ENCODE measurements around the gene BID. TPM values are rescaled to one million over a fixed set of nuclear protein-coding genes. Genes with fewer than 3 reads are reported as not detected.

BID gene
- polyA plus RNA-seq, 1 donor from 2014 or later: 88.6 TPM

GRCh38 chr22:17754233-17754925, 19.9 kb downstream of the BID start:
- no peak overlapping the region for H3K27ac ChIP-seq (ENCODE audit: low read length)
- H3K27me3 ChIP-seq (ENCODE audit: insufficient read depth, low read depth, low read length): no peaks in the 10 kb centered on the region
- H3K9me3 ChIP-seq (ENCODE audit: low read length): no peaks in the 10 kb centered on the region
- no peaks in the 10 kb centered on the region for H3K9me2 ChIP-seq (ENCODE audit: insufficient read depth, low read length)
- no peaks in the 10 kb centered on the region for H3K36me3 ChIP-seq (ENCODE audit: insufficient read depth, low read length)
- H3K4me3 ChIP-seq (ENCODE audit: low read length): no peak overlapping the region
- no peak overlapping the region for H3K9ac ChIP-seq (ENCODE audit: low read length)
- TF ChIP-seq POLR2AphosphoS5 (IDR thresholded peaks at IDR 0.05) (no peak), CTCF (IDR thresholded peaks at IDR 0.05; ENCODE audit: poor library complexity, severe bottlenecking) (no peak)
- H3F3A ChIP-seq (ENCODE audit: insufficient read depth, low read length, poor library complexity, severe bottlenecking): no peaks in the 10 kb centered on the region
- H3K79me2 ChIP-seq (replicated peaks; ENCODE audit: insufficient read depth, low read length): no peaks in the 10 kb centered on the region
- H3K4me2 ChIP-seq (ENCODE audit: low read length): no peak overlapping the region
- H2AFZ ChIP-seq (ENCODE audit: low read depth, low read length): no peak overlapping the region
- no peaks in the 10 kb centered on the region for H4K20me1 ChIP-seq (ENCODE audit: insufficient read depth)

DNA sequence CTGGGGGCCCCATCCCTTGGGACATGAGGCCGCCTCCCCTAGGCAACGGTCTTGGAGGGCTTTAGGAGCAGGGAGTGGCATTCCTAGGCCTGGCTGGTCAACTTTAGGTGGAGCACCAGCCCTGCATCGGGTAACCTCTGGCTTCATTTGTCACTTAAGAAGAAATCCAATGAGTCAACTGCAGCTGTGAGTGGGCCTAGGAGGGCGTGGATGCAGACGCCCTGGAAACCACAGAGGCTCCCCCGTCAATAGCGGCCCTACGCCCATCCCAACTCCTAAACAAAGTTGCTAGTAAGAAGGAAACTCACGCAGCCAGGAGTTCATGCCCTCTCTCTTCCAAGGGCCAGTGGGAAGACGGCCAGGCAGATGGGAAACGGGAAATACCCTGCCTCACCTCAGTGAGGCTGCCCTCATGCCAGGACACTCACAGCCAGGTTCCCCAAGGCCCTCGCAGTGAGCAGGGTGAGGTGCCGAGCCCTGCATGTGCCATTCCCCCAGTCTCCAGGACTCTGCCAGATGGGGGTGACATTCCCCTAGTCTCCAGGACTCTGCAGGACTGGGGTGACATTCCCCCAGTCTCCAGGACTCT, 20.8 kb downstream of the BID start:
- TF ChIP-seq CTCF (IDR thresholded peaks at IDR 0.05; ENCODE audit: poor library complexity, severe bottlenecking) (no peak), EP300 (conservative IDR thresholded peaks at IDR 0.05; ENCODE audit: poor library complexity, severe bottlenecking) (no peak)
- no peaks in the 10 kb centered on the region for H4K20me1 ChIP-seq (ENCODE audit: insufficient read depth)

GRCh38 chr22:17751596-17751995, 22.7 kb downstream of the BID start:
- H4K20me1 ChIP-seq (ENCODE audit: insufficient read depth): no peaks in the 10 kb centered on the region
- no peak overlapping the region for H3K9ac ChIP-seq (ENCODE audit: low read length)
- H3K4me2 ChIP-seq (ENCODE audit: low read length): no peak overlapping the region
- H3K79me2 ChIP-seq (replicated peaks; ENCODE audit: insufficient read depth, low read length): no peaks in the 10 kb centered on the region
- H2AFZ ChIP-seq (ENCODE audit: low read depth, low read length): no peak overlapping the region
- no peaks in the 10 kb centered on the region for H3K9me3 ChIP-seq (ENCODE audit: low read length)
- TF ChIP-seq POLR2AphosphoS5 (IDR thresholded peaks at IDR 0.05) (no peak), RAD21 (conservative IDR thresholded peaks at IDR 0.05) (no peak), REST (IDR thresholded peaks at IDR 0.05; ENCODE audit: borderline replicate concordance) (no peak), SMC3 (conservative IDR thresholded peaks at IDR 0.05; ENCODE audit: poor library complexity) (no peak), MXI1 (conservative IDR thresholded peaks at IDR 0.05; ENCODE audit: poor library complexity, severe bottlenecking) (no peak)
- H3K27me3 ChIP-seq (ENCODE audit: insufficient read depth, low read depth, low read length): no peaks in the 10 kb centered on the region
- no peaks in the 10 kb centered on the region for H3K9me2 ChIP-seq (ENCODE audit: insufficient read depth, low read length)
- H3K27ac ChIP-seq (ENCODE audit: low read length): no peak overlapping the region
- H3F3A ChIP-seq (ENCODE audit: insufficient read depth, low read length, poor library complexity, severe bottlenecking): no peaks in the 10 kb centered on the region
- H3K4me3 ChIP-seq (ENCODE audit: low read length): no peak overlapping the region
- no peaks in the 10 kb centered on the region for H3K36me3 ChIP-seq (ENCODE audit: insufficient read depth, low read length)

More for the DNA sequence above, 20.8 kb downstream of the BID start:
- Histone ChIP-seq H3K27me3 (ENCODE audit: insufficient read depth, low read depth, low read length) (no peaks in the 10 kb centered on the region), H3F3A (ENCODE audit: insufficient read depth, low read length, poor library complexity, severe bottlenecking) (no peaks in the 10 kb centered on the region), H3K9me3 (ENCODE audit: low read length) (no peaks in the 10 kb centered on the region), H3K36me3 (ENCODE audit: insufficient read depth, low read length) (no peaks in the 10 kb centered on the region), H3K79me2 (replicated peaks; ENCODE audit: insufficient read depth, low read length) (no peaks in the 10 kb centered on the region), H3K4me3 (ENCODE audit: low read length) (no peak overlapping the region), H3K9me2 (ENCODE audit: insufficient read depth, low read length) (no peaks in the 10 kb centered on the region), H2AFZ (ENCODE audit: low read depth, low read length) (no peak overlapping the region), H3K4me2 (ENCODE audit: low read length) (no peak overlapping the region), H3K27ac (ENCODE audit: low read length) (no peak overlapping the region), H3K9ac (ENCODE audit: low read length) (no peak overlapping the region)

Measured in neural cell (in vitro differentiated cells).